WTC11 (cell line): ENCODE data around the gene RABEPK. TPM values are rescaled to one million over a fixed set of nuclear protein-coding genes. Genes with fewer than 3 reads are reported as not detected.

ENCODE experiments used
- ATAC-seq: fragments of 200-7000 bp; cut with Tn5 transposase; 2 replicates; pipeline ENCODE4 v1.10.0; 2021; ENCODE audit warnings: mild to moderate bottlenecking, moderate library complexity
- CTCF ChIA-PET: fragments of 300-600 bp; sonication (Branson Sonifier 250); formaldehyde crosslinking; loops from one replicate; lab custom pipeline; 2021; ENCODE audit warnings: antibody characterized with exemption; lab: Charles Lee
- POLR2A ChIA-PET: fragments of 350-600 bp; sonication (Branson Sonifier 250); formaldehyde crosslinking; loops from one replicate; lab custom pipeline; 2021; ENCODE audit warnings: antibody characterized with exemption; lab: Charles Lee
- DNase-seq: peaks from one replicate; pipeline ENCODE4 v3.0.0; 2021; ENCODE audit warnings: low spot score
- H3K27ac Mint-ChIP-seq: 2 replicates; pipeline ENCODE4 v1.8.0; 2021; ENCODE audit warnings: mixed read lengths
- H3K27me3 Mint-ChIP-seq: 2 replicates; pipeline ENCODE4 v1.8.0; 2021; ENCODE audit warnings: low read depth, mild to moderate bottlenecking, moderate library complexity, mixed read lengths
- H3K36me3 Mint-ChIP-seq: 2 replicates; pipeline ENCODE4 v1.8.0; 2021; ENCODE audit warnings: mixed read lengths
- H3K4me1 Mint-ChIP-seq: 2 replicates; pipeline ENCODE4 v1.8.0; 2022; ENCODE audit warnings: mixed read lengths
- H3K4me3 Mint-ChIP-seq: 2 replicates; pipeline ENCODE4 v1.8.0; 2021; ENCODE audit warnings: mild to moderate bottlenecking, moderate library complexity, mixed read lengths
- H3K9me3 Mint-ChIP-seq: 2 replicates; pipeline ENCODE4 v1.8.0; 2021; ENCODE audit warnings: mixed read lengths
- ATF2 ChIP-seq: sonication (generic); formaldehyde crosslinking; IDR thresholded peaks from 2 replicates; pipeline ENCODE4 v1.8.1; 2022; ENCODE audit warnings: low read depth, missing genetic modification reagents, borderline replicate concordance
- CBFB ChIP-seq: sonication (generic); formaldehyde crosslinking; IDR thresholded peaks from 2 replicates; pipeline ENCODE4 v1.8.1; 2022; ENCODE audit warnings: mild to moderate bottlenecking, low read depth, missing genetic modification reagents
- FOXJ3 ChIP-seq: sonication (generic); formaldehyde crosslinking; IDR thresholded peaks from 2 replicates; pipeline ENCODE4 v1.9.0; 2021; ENCODE audit warnings: missing genetic modification reagents, mild to moderate bottlenecking, borderline replicate concordance
- FOXK1 ChIP-seq: sonication (generic); formaldehyde crosslinking; IDR thresholded peaks from 2 replicates; pipeline ENCODE4 v1.8.0; 2022; ENCODE audit warnings: mild to moderate bottlenecking, moderate library complexity, missing genetic modification reagents
- IRF2 ChIP-seq: sonication (generic); formaldehyde crosslinking; IDR thresholded peaks from 2 replicates; pipeline ENCODE4 v1.8.0; 2022; ENCODE audit warnings: low read depth, missing genetic modification reagents, borderline replicate concordance
- NFE2L1 ChIP-seq: sonication (generic); formaldehyde crosslinking; IDR thresholded peaks from 2 replicates; pipeline ENCODE4 v1.8.1; 2023; ENCODE audit warnings: missing genetic modification reagents
- NR1H2 ChIP-seq: sonication (generic); formaldehyde crosslinking; IDR thresholded peaks from 2 replicates; pipeline ENCODE4 v1.9.0; 2021; ENCODE audit warnings: mild to moderate bottlenecking, moderate library complexity, missing genetic modification reagents
- NR2C2 ChIP-seq: sonication (generic); formaldehyde crosslinking; IDR thresholded peaks from 2 replicates; pipeline ENCODE4 v1.8.0; 2022; ENCODE audit warnings: mild to moderate bottlenecking, missing genetic modification reagents
- OVOL2 ChIP-seq: fragments of 250-450 bp; sonication (Bioruptor Pico); IDR thresholded peaks from 2 replicates; pipeline ENCODE4 v1.9.0; 2021; ENCODE audit warnings: mild to moderate bottlenecking, borderline replicate concordance
- SMAD3 ChIP-seq: sonication (generic); formaldehyde crosslinking; IDR thresholded peaks from 2 replicates; pipeline ENCODE4 v1.8.0; 2022; ENCODE audit warnings: missing genetic modification reagents, mild to moderate bottlenecking, borderline replicate concordance
- SOX15 ChIP-seq: fragments of 250-450 bp; sonication (Bioruptor Pico); IDR thresholded peaks from 2 replicates; pipeline ENCODE4 v1.9.0; 2021; ENCODE audit warnings: mild to moderate bottlenecking
- TEAD4 ChIP-seq: sonication (generic); formaldehyde crosslinking; IDR thresholded peaks from 2 replicates; pipeline ENCODE4 v1.8.0; 2022; ENCODE audit warnings: mild to moderate bottlenecking, missing genetic modification reagents
- ZBTB43 ChIP-seq: sonication (generic); formaldehyde crosslinking; IDR thresholded peaks from 2 replicates; pipeline ENCODE4 v1.8.1; 2023; ENCODE audit warnings: mild to moderate bottlenecking, missing genetic modification reagents
- ZNF138 ChIP-seq: sonication (generic); formaldehyde crosslinking; conservative IDR thresholded peaks from 2 replicates; pipeline ENCODE4 v1.8.1; 2022; ENCODE audit warnings: mild to moderate bottlenecking, moderate library complexity, missing genetic modification reagents
- ZNF396 ChIP-seq: fragments of 250-450 bp; sonication (Bioruptor Pico); IDR thresholded peaks from 2 replicates; pipeline ENCODE4 v1.8.0; 2021; ENCODE audit warnings: mild to moderate bottlenecking, moderate library complexity, borderline replicate concordance
- ZNF532 ChIP-seq: fragments of 250-450 bp; sonication (Bioruptor Pico); IDR thresholded peaks from 2 replicates; pipeline ENCODE4 v1.9.0; 2021; ENCODE audit warnings: mild to moderate bottlenecking, borderline replicate concordance
- total RNA-seq: library from RNA; stranded (reverse); gene quantifications from 3 replicates; pipeline ENCODE4 v1.2.3, GENCODE V29; 2021
- TF ChIP-seq, protein P1 (sequence below): sonication (generic); formaldehyde crosslinking; IDR thresholded peaks from 2 replicates; pipeline ENCODE4 v1.8.1; 2022; ENCODE audit warnings: missing genetic modification reagents, borderline replicate concordance
- TF ChIP-seq, protein P2 (sequence below): sonication (generic); formaldehyde crosslinking; IDR thresholded peaks from 2 replicates; pipeline ENCODE4 v1.8.1; 2023; ENCODE audit warnings: mild to moderate bottlenecking, moderate library complexity, missing genetic modification reagents
- TF ChIP-seq, protein P3 (sequence below): sonication (generic); formaldehyde crosslinking; conservative IDR thresholded peaks from 2 replicates; pipeline ENCODE4 v1.8.1; 2023; ENCODE audit warnings: mild to moderate bottlenecking, low read depth, missing genetic modification reagents, moderate library complexity
- TF ChIP-seq, protein P4 (sequence below): fragments of 250-450 bp; sonication (Bioruptor Pico); IDR thresholded peaks from 2 replicates; pipeline ENCODE4 v2.1.2; 2022; ENCODE audit warnings: mild to moderate bottlenecking, moderate library complexity

The RABEPK gene
- total RNA-seq, 1 experiment from 2014 or later = 25.5 TPM

DNA sequence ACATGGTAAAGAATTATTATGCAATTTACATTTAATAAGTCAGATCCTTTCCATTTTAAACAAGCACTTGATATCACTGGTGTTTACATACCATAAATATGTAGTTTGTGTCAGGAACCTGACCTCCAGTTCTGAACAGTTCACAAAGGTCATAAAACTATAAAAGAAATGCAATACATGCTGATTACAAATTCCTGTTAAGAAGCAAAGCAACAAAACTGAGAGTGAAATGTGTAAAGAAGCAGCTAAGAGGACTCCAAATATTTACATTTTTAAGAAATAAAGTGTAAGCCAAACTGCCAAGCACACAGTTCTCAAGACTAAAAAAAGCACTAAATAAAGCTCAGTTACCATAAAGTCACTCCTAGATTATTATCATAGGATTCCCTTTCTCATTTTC, 39.6 kb upstream of the RABEPK start:
- Mint-ChIP-seq H3K36me3 (peaks cover 14% of the 10 kb centered on the region), H3K4me1 (no peaks in the 10 kb centered on the region), H3K27me3 (no peaks in the 10 kb centered on the region), H3K4me3 (no peak overlapping the region), H3K27ac (no peak overlapping the region), H3K9me3 (no peaks in the 10 kb centered on the region)
- POLR2A ChIA-PET = no interaction called here
- TF ChIP-seq, protein P1, sequence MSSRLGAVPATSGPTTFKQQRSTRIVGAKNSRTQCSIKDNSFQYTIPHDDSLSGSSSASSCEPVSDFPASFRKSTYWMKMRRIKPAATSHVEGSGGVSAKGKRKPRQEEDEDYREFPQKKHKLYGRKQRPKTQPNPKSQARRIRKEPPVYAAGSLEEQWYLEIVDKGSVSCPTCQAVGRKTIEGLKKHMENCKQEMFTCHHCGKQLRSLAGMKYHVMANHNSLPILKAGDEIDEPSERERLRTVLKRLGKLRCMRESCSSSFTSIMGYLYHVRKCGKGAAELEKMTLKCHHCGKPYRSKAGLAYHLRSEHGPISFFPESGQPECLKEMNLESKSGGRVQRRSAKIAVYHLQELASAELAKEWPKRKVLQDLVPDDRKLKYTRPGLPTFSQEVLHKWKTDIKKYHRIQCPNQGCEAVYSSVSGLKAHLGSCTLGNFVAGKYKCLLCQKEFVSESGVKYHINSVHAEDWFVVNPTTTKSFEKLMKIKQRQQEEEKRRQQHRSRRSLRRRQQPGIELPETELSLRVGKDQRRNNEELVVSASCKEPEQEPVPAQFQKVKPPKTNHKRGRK (CRISPR knock-in tag) = no peak
- no peak for TF ChIP-seq ZNF138 (CRISPR knock-in tag)
- TF ChIP-seq ZNF396 (CRISPR knock-in tag) = no peak
- TF ChIP-seq CBFB = no peak
- TF ChIP-seq FOXK1 (CRISPR knock-in tag) = no peak
- TF ChIP-seq, protein P2, sequence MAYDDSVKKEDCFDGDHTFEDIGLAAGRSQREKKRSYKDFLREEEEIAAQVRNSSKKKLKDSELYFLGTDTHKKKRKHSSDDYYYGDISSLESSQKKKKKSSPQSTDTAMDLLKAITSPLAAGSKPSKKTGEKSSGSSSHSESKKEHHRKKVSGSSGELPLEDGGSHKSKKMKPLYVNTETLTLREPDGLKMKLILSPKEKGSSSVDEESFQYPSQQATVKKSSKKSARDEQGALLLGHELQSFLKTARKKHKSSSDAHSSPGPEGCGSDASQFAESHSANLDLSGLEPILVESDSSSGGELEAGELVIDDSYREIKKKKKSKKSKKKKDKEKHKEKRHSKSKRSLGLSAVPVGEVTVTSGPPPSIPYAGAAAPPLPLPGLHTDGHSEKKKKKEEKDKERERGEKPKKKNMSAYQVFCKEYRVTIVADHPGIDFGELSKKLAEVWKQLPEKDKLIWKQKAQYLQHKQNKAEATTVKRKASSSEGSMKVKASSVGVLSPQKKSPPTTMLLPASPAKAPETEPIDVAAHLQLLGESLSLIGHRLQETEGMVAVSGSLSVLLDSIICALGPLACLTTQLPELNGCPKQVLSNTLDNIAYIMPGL (CRISPR knock-in tag) = no peak
- TF ChIP-seq IRF2 = no peak
- TF ChIP-seq NR2C2 (CRISPR knock-in tag) = no peak
- TF ChIP-seq OVOL2 (CRISPR knock-in tag) = no peak
- TF ChIP-seq SOX15 (CRISPR knock-in tag) = no peak
- TF ChIP-seq, protein P3, sequence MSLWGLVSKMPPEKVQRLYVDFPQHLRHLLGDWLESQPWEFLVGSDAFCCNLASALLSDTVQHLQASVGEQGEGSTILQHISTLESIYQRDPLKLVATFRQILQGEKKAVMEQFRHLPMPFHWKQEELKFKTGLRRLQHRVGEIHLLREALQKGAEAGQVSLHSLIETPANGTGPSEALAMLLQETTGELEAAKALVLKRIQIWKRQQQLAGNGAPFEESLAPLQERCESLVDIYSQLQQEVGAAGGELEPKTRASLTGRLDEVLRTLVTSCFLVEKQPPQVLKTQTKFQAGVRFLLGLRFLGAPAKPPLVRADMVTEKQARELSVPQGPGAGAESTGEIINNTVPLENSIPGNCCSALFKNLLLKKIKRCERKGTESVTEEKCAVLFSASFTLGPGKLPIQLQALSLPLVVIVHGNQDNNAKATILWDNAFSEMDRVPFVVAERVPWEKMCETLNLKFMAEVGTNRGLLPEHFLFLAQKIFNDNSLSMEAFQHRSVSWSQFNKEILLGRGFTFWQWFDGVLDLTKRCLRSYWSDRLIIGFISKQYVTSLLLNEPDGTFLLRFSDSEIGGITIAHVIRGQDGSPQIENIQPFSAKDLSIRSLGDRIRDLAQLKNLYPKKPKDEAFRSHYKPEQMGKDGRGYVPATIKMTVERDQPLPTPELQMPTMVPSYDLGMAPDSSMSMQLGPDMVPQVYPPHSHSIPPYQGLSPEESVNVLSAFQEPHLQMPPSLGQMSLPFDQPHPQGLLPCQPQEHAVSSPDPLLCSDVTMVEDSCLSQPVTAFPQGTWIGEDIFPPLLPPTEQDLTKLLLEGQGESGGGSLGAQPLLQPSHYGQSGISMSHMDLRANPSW (CRISPR knock-in tag) = no peak
- ATAC-seq (no peak), DNase-seq (no peak)
- CTCF ChIA-PET = no interaction called here

DNA sequence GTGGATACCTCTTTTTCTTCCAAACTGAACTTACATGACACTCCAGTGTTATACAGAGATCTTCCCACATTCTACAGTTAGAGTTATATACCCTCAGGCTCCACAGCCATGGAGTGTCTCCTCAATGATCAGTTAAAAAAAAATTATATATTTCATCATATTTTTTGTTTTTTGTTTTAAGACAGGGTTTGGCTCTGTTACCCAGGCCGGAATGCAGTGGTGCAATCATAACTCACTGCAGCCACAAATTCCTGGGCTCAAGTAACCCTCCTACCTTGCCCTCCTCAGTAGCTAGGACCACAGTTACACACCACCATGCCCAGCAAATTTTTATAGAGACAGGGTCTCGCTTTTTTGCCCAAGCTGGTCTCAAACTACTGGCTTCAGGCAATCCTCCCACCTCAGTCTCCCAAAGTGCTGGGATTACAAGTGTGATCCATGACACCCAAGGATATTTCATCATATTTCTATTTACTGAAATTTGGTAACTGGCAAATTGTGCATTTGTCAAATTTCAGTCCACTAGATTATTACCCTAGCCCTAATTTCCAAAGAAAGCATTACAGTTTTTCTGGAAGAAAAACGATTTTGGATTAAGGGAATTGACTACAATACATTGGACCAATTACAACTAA, 38.9 kb upstream of the RABEPK start:
- ChIA-PET CTCF (no interaction called here), POLR2A (no interaction called here)
- no peak for DNase-seq
- Mint-ChIP-seq H3K4me3 (no peak overlapping the region), H3K4me1 (no peaks in the 10 kb centered on the region), H3K36me3 (peaks cover 14% of the 10 kb centered on the region), H3K27ac (no peak overlapping the region; the same call in 1 of the 2 replicates), H3K27me3 (no peaks in the 10 kb centered on the region), H3K9me3 (no peaks in the 10 kb centered on the region)
- ATAC-seq = no peak
- TF ChIP-seq TEAD4 (no peak), FOXJ3 (CRISPR knock-in tag) (no peak), NR1H2 (no peak), ATF2 (CRISPR knock-in tag) (no peak), SMAD3 (CRISPR knock-in tag) (no peak), NFE2L1 (CRISPR knock-in tag) (no peak), CBFB (no peak), ZNF532 (CRISPR knock-in tag) (no peak), ZBTB43 (CRISPR knock-in tag) (no peak)
- TF ChIP-seq, protein P4, sequence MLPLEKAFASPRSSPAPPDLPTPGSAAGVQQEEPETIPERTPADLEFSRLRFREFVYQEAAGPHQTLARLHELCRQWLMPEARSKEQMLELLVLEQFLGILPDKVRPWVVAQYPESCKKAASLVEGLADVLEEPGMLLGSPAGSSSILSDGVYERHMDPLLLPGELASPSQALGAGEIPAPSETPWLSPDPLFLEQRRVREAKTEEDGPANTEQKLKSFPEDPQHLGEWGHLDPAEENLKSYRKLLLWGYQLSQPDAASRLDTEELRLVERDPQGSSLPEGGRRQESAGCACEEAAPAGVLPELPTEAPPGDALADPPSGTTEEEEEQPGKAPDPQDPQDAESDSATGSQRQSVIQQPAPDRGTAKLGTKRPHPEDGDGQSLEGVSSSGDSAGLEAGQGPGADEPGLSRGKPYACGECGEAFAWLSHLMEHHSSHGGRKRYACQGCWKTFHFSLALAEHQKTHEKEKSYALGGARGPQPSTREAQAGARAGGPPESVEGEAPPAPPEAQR (CRISPR knock-in tag) = no peak
